HG03196 (cell line): ENCODE data around the gene SPATA33.
"Not testable (repeated sequence)": the region's sequence is repeated elsewhere in the genome, so short reads cannot be mapped to it uniquely, and the experiment has no call there.

Experiments
- ATAC-seq: cut with Tn5 transposase; IDR thresholded peaks from one replicate; pipeline ENCODE4 v1.9.1; 2021; ENCODE audit not compliant: unreplicated experiment

Gene SPATA33

GRCh38 chr16:89691231-89691985 is 33.8 kb downstream of the SPATA33 start:
- no peak for ATAC-seq

- no peak for ATAC-seq
Observed at GRCh38 chr16:89691986-89692569, 34.4 kb downstream of the SPATA33 start.

DNA sequence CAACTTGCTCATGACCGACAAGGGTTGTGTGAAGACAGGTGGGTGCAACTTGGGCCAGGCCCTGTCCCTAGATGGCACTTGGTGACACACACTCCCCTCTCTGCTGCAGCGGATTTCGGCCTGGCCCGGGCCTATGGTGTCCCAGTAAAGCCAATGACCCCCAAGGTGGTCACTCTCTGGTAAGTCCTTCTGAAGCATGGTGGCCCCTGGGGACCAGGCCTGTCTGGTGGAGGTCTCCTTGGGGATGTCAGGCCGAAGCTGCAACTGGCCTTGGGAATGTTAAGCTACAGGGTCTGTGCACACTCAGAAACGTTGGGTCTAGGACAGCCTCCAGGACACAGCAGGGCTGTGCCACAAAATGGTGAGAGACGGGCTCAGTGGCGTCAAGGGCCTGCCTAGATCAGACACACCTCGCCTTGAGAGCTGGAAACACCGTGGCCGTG is 35.7 kb downstream of the SPATA33 start:
- no peak for ATAC-seq

- no peak for ATAC-seq
Observed at GRCh38 chr16:89693931-89694783, 36.5 kb downstream of the SPATA33 start.

DNA sequence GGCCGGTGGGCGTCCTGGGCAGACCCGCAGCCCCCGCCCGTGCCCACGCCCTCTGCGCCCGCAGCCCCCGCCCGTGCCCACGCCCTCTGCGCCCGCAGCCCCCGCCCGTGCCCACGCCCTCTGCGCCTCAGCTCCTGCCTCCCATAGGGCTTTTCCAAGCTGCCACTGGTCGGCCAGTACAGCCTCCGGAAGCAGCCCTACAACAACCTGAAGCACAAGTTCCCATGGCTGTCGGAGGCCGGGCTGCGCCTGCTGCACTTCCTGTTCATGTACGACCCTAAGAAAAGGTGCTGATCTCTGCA is 37.1 kb downstream of the SPATA33 start:
- not testable (repeated sequence) for ATAC-seq

GRCh38 chr16:89695086-89695874 is 37.6 kb downstream of the SPATA33 start:
- no peak for ATAC-seq

DNA sequence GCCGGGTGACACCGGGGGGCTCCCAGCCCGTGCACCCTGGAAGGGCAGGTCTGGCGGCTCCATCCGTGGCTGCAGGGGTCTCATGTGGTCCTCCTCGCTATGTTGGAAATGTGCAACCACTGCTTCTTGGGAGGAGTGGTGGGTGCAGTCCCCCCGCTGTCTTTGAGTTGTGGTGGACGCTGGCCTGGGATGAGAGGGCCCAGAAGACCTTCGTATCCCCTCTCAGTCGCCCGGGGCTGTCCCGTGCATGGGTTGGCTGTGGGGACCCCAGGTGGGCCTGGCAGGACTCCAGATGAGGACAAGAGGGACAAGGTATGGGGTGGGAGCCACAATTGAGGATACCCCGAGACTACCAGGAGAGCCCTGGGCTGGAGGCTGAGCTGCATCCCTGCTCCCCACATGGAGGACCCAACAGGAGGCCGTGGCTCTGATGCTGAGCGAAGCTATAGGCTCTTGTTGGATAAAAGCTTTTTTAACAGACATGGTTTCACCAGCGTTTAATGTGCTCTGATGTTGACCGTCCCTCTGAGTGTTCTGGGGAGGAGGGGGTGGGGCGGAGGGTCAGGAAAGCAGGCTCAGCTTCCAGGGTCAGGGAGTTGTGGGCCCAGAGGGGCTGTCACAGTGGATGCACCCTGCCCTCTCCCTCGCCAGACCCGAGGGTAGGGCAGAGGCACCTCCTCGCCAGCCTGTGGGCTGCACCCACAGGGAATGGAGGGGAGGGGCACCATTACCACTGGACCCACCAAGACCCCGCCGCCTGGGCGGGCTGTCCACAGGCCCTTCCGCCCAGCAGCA is 38.4 kb downstream of the SPATA33 start:
- no peak for ATAC-seq

- ATAC-seq = no peak
Observed at GRCh38 chr16:89696670-89697128, 39.1 kb downstream of the SPATA33 start.

- no peak for ATAC-seq
Observed at GRCh38 chr16:89697161-89697615, 39.6 kb downstream of the SPATA33 start.

DNA sequence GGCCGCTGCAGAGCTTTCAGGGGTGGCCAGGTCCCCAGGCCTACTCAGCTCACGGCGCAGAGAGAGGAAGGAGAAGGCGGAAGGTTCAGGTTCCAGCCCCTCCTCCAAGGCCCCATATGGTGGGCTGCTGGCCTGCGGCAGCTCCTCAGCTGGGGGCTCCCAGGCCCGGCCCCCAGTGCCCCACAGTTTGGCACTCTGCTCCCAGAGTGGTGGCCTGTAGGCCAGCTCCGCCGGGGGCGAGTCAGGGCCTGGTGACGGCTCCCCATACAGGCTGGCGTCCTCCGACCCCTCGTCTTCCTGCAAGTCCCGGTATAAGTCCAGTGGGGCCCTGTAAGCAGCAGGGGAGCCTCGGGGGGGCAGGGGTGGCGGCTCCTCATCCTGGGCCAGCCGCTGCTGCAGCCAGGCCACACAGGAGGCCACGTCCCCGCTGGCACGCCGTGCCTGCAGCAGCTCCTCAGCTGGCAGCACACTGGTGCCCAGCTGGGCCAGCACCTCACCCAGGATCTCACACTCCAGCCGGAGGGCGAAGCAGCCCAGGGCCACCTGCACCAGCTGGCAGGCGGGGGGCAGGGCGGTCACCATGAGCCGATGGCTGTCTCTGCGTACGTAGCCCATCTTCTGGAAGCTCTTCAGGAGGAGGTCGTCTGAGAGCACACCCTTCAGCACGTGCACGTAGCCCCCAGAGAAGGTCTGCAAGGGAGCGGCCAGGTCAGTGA is 40.1 kb downstream of the SPATA33 start:
- no peak for ATAC-seq

DNA sequence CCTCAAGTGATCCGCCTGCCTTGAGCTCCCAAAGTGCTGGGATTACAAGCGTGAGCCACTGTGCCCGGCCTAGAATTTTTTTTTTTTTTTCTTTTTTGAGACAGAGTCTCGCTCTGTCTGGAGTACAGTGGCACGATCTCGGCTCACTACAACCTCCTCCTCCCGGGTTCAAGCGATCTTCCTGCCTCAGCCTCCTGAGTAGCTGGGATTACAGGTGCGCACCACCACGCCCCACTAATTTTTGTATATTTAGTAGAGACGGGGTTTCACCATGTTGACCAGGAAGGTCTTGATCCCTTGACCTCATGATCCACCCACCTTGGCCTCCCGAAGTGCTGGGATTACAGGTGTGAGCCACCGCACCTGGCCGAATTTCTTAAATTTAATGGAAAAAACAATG is 41.1 kb downstream of the SPATA33 start:
- not testable (repeated sequence) for ATAC-seq

DNA sequence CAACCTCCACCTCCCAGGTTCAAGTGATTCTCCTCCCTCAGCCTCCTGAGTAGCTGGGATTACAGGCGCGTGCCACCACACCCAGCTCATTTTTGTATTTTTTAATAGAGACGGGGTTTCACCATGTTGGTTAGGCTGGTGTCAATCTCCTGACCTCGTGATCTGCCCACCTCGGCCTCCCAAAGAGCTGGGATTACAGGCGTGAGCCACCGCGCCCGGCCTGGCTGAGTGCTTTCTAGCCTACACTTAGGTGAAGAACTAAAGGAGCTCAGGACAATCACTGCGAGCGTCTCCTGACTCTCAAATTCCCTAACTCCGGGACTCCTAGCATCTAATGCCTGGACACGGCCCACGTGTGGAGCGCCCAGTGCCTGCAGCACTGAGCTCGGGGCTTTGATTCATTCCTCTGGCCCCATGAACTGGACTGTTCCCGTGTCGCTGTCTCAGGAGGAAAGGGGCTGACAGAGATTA is 42.0 kb downstream of the SPATA33 start:
- not testable (repeated sequence) for ATAC-seq

GRCh38 chr16:89700100-89700648 is 42.5 kb downstream of the SPATA33 start:
- ATAC-seq = peak; percentile 44

- ATAC-seq = peak; percentile 6
Observed at GRCh38 chr16:89700649-89701424, 43.2 kb downstream of the SPATA33 start.

- ATAC-seq = peak; percentile 55
Observed at GRCh38 chr16:89701425-89702406, 44.1 kb downstream of the SPATA33 start, which contains the start of gene SPATA2L. Gene SPATA2L (minus strand): TSS chr16:89701705. CDS start chr16:89701232, 473 bp downstream.

- no peak for ATAC-seq
Observed at GRCh38 chr16:89704281-89704680, 46.6 kb downstream of the SPATA33 start.

DNA sequence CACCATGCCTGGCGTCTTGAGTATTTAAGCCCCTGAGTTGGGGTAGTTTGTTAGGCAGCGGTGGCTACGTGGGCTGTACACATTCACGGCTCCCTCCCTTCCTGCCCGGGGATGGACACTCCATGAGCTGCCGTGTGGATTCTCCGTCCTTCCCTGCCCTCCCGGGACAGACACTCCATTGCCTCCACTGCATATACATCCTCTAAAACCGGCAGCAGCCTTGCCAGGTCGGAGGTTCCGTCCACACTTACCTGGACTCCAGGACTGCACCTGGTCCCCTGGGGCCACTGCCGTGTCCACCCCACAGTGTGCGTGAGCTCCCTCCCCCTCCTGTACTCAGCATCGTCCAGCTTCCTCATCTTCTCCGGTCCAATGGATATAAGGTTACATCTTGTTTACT is 47.4 kb downstream of the SPATA33 start:
- no peak for ATAC-seq
